Testis (tissue), 2 donors: Measurements from ENCODE around the gene ROBO1.

Source experiments
- CTCF ChIP-seq, 3 experiments: fragments of 450-650 bp in 2 of 3; fragments of 200-600 bp in 1 of 3; sonication (generic) in 1 of 3; IDR thresholded peaks; one replicate each; pipeline ENCODE4 v1.5.1; 2016 to 2019; ENCODE audit warnings: antibody characterized with exemption in 3 of 3, mild to moderate bottlenecking in 2 of 3, moderate library complexity in 1 of 3
- POLR2A ChIP-seq: fragments of 450-650 bp; IDR thresholded peaks from one replicate; pipeline ENCODE4 v1.6.1; 2017; ENCODE audit warnings: antibody characterized with exemption, mild to moderate bottlenecking, moderate library complexity

DNA sequence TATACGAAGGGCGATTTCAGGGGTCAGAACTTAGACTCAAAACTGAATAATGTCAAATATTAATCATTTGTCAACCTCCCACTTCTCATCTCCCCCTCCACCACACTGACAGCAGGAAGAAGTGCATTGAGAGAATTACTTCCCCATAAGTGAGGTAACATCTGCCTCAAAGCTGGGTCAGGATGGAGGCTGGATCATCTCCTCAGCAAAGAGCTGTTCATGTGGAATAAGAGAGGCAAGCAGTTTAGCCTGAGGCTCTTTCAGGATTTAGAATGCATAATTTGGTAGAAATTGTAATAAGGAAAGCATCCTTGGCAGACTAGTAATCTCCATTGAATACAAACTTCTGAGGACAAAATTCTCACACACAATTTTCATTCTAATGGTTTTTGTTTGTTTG, 512.1 kb downstream of the ROBO1 start:
- no peak for TF ChIP-seq CTCF (IDR thresholded peaks at IDR 0.05)
- no peak for TF ChIP-seq POLR2A
